ENCODE data around the gene SLC4A11. TPM values are rescaled to one million over a fixed set of nuclear protein-coding genes. Genes with fewer than 3 reads are reported as not detected.

Gene SLC4A11
- total and polyA plus RNA-seq, 2 experiments from 2014 or later: 14.8 to 17.1 TPM

DNA sequence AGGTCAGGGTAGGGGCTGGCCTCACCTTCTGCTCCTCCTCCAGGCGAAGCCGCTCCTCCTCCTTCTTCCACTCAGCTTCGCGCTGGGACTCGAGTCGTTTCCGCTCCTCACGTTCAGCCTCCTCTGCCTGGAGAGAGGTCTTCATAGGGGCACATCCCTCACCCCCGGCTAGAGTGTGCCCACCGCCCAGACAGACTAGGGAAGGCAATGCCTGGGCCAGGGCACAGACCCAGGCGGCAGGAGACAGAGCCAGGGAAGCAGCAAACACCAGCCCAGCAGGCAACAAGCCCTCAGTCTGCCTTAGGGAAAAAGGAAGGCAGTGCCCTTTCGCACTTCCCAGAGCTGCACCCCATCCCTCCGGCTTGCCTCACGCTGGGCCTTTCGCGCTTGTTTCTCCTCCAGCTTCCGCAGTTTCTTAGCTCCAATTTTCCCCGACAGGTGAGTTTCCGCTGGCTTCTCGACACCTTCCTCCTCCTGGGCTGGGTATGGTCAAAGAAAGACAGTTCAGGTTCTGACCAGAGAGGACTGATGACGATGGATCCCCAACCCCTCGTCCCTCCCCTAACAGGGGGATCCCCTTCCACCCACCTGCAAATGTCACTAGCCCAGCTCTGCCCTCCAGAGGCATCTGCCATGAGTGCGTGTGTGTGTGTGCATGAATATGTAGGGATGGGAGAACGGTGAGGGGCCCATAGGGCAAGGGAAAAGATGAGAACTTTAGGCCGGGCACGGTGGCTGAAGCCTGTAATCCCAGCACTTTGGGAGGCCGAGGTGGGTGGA is 38.8 kb downstream of the SLC4A11 start:
- Histone ChIP-seq H3K9me2 (ENCODE audit: insufficient read depth) (no peaks in the 10 kb centered on the region), H2AFZ (no peak overlapping the region), H3K4me2 (no peak overlapping the region), H3K27ac (ENCODE audit: low read depth) (no peak overlapping the region), H3K4me1 (ENCODE audit: insufficient read depth) (peaks cover 5% of the 10 kb centered on the region), H3K27me3 (ENCODE audit: insufficient read depth) (no peaks in the 10 kb centered on the region), H3F3A (replicated peaks; ENCODE audit: low read depth) (no peaks in the 10 kb centered on the region), H3K36me3 (ENCODE audit: insufficient read depth) (peaks cover 7% of the 10 kb centered on the region), H3K4me3 (no peak overlapping the region), H4K20me1 (replicated peaks; ENCODE audit: insufficient read depth) (no peaks in the 10 kb centered on the region), H3K79me2 (replicated peaks; ENCODE audit: insufficient read depth) (peaks cover 11% of the 10 kb centered on the region)
- Mint-ChIP-seq H3K4me3 (no peak overlapping the region), H3K4me1 (peaks cover 5% of the 10 kb centered on the region; the same call in 2 of the 3 replicates), H3K27me3 (ENCODE audit: insufficient read depth, low read depth, poor library complexity) (peaks cover 23% of the 10 kb centered on the region), H3K9me3 (no peaks in the 10 kb centered on the region; the same call in 2 of the 3 replicates), H3K36me3 (ENCODE audit: low read depth) (peaks cover 56% of the 10 kb centered on the region), H3K27ac (no peak overlapping the region)
- ATAC-seq (no peak), DNase-seq (ENCODE audit: low spot score) (no peak)
- TF ChIP-seq, protein P1, sequence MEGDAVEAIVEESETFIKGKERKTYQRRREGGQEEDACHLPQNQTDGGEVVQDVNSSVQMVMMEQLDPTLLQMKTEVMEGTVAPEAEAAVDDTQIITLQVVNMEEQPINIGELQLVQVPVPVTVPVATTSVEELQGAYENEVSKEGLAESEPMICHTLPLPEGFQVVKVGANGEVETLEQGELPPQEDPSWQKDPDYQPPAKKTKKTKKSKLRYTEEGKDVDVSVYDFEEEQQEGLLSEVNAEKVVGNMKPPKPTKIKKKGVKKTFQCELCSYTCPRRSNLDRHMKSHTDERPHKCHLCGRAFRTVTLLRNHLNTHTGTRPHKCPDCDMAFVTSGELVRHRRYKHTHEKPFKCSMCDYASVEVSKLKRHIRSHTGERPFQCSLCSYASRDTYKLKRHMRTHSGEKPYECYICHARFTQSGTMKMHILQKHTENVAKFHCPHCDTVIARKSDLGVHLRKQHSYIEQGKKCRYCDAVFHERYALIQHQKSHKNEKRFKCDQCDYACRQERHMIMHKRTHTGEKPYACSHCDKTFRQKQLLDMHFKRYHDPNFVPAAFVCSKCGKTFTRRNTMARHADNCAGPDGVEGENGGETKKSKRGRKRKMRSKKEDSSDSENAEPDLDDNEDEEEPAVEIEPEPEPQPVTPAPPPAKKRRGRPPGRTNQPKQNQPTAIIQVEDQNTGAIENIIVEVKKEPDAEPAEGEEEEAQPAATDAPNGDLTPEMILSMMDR (conservative IDR thresholded peaks at IDR 0.05; ENCODE audit: low read depth in 2 of 2): peak in 1 of 2 experiments; percentile 28; a peak in 2 of 4 replicates
- no peak for TF ChIP-seq ZNF331 (CRISPR knock-in tag; IDR thresholded peaks at IDR 0.05; ENCODE audit: low read depth)
- TF ChIP-seq, protein P2, sequence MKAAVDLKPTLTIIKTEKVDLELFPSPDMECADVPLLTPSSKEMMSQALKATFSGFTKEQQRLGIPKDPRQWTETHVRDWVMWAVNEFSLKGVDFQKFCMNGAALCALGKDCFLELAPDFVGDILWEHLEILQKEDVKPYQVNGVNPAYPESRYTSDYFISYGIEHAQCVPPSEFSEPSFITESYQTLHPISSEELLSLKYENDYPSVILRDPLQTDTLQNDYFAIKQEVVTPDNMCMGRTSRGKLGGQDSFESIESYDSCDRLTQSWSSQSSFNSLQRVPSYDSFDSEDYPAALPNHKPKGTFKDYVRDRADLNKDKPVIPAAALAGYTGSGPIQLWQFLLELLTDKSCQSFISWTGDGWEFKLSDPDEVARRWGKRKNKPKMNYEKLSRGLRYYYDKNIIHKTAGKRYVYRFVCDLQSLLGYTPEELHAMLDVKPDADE (IDR thresholded peaks at IDR 0.05): no peak

DNA sequence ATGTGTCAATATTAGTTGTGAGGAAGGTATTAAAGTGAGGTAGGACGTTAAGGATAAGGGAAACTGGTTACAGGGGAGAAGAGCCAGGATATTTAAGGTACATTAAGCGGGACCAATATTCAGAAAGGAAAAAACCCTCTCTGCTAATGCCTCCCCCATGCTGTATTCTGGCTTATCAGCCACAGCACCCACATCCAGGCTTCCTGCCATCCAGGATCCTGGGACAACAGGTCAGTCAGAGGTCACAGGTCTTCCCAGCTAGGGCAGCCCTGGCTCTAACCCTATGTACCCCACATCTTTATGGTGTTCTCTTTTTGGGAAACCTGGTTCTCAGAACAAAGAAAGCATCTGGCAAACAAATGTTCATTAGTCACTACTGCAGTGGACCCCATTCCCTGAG is 39.8 kb downstream of the SLC4A11 start:
- Histone ChIP-seq H3K4me1 (ENCODE audit: insufficient read depth) (peaks cover 5% of the 10 kb centered on the region), H3K4me2 (no peak overlapping the region), H3K27ac (ENCODE audit: low read depth) (no peak overlapping the region), H3K27me3 (ENCODE audit: insufficient read depth) (no peaks in the 10 kb centered on the region), H3K79me2 (replicated peaks; ENCODE audit: insufficient read depth) (peaks cover 11% of the 10 kb centered on the region), H3K4me3 (no peak overlapping the region), H2AFZ (no peak overlapping the region), H3F3A (replicated peaks; ENCODE audit: low read depth) (no peaks in the 10 kb centered on the region), H3K36me3 (ENCODE audit: insufficient read depth) (peaks cover 7% of the 10 kb centered on the region), H4K20me1 (replicated peaks; ENCODE audit: insufficient read depth) (no peaks in the 10 kb centered on the region), H3K9me2 (ENCODE audit: insufficient read depth) (no peaks in the 10 kb centered on the region)
- H3K4me3 Mint-ChIP-seq: no peak overlapping the region
- H3K36me3 Mint-ChIP-seq (ENCODE audit: low read depth): peaks cover 60% of the 10 kb centered on the region
- peaks cover 3% of the 10 kb centered on the region; the same call in 2 of the 3 replicates for H3K4me1 Mint-ChIP-seq
- H3K9me3 Mint-ChIP-seq: no peaks in the 10 kb centered on the region; the same call in 2 of the 3 replicates
- no peak overlapping the region for H3K27ac Mint-ChIP-seq
- peaks cover 17% of the 10 kb centered on the region for H3K27me3 Mint-ChIP-seq (ENCODE audit: insufficient read depth, low read depth, poor library complexity)
- no peak for ATAC-seq
- no peak for DNase-seq (ENCODE audit: low spot score)
- TF ChIP-seq ZNF114 (CRISPR knock-in tag; IDR thresholded peaks at IDR 0.05): no peak
- TF ChIP-seq NANOG (IDR thresholded peaks at IDR 0.05; ENCODE audit: borderline replicate concordance): no peak
- TF ChIP-seq, protein P3, sequence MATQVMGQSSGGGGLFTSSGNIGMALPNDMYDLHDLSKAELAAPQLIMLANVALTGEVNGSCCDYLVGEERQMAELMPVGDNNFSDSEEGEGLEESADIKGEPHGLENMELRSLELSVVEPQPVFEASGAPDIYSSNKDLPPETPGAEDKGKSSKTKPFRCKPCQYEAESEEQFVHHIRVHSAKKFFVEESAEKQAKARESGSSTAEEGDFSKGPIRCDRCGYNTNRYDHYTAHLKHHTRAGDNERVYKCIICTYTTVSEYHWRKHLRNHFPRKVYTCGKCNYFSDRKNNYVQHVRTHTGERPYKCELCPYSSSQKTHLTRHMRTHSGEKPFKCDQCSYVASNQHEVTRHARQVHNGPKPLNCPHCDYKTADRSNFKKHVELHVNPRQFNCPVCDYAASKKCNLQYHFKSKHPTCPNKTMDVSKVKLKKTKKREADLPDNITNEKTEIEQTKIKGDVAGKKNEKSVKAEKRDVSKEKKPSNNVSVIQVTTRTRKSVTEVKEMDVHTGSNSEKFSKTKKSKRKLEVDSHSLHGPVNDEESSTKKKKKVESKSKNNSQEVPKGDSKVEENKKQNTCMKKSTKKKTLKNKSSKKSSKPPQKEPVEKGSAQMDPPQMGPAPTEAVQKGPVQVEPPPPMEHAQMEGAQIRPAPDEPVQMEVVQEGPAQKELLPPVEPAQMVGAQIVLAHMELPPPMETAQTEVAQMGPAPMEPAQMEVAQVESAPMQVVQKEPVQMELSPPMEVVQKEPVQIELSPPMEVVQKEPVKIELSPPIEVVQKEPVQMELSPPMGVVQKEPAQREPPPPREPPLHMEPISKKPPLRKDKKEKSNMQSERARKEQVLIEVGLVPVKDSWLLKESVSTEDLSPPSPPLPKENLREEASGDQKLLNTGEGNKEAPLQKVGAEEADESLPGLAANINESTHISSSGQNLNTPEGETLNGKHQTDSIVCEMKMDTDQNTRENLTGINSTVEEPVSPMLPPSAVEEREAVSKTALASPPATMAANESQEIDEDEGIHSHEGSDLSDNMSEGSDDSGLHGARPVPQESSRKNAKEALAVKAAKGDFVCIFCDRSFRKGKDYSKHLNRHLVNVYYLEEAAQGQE (IDR thresholded peaks at IDR 0.05; ENCODE audit: unreplicated experiment): no peak
- TF ChIP-seq, protein P4, sequence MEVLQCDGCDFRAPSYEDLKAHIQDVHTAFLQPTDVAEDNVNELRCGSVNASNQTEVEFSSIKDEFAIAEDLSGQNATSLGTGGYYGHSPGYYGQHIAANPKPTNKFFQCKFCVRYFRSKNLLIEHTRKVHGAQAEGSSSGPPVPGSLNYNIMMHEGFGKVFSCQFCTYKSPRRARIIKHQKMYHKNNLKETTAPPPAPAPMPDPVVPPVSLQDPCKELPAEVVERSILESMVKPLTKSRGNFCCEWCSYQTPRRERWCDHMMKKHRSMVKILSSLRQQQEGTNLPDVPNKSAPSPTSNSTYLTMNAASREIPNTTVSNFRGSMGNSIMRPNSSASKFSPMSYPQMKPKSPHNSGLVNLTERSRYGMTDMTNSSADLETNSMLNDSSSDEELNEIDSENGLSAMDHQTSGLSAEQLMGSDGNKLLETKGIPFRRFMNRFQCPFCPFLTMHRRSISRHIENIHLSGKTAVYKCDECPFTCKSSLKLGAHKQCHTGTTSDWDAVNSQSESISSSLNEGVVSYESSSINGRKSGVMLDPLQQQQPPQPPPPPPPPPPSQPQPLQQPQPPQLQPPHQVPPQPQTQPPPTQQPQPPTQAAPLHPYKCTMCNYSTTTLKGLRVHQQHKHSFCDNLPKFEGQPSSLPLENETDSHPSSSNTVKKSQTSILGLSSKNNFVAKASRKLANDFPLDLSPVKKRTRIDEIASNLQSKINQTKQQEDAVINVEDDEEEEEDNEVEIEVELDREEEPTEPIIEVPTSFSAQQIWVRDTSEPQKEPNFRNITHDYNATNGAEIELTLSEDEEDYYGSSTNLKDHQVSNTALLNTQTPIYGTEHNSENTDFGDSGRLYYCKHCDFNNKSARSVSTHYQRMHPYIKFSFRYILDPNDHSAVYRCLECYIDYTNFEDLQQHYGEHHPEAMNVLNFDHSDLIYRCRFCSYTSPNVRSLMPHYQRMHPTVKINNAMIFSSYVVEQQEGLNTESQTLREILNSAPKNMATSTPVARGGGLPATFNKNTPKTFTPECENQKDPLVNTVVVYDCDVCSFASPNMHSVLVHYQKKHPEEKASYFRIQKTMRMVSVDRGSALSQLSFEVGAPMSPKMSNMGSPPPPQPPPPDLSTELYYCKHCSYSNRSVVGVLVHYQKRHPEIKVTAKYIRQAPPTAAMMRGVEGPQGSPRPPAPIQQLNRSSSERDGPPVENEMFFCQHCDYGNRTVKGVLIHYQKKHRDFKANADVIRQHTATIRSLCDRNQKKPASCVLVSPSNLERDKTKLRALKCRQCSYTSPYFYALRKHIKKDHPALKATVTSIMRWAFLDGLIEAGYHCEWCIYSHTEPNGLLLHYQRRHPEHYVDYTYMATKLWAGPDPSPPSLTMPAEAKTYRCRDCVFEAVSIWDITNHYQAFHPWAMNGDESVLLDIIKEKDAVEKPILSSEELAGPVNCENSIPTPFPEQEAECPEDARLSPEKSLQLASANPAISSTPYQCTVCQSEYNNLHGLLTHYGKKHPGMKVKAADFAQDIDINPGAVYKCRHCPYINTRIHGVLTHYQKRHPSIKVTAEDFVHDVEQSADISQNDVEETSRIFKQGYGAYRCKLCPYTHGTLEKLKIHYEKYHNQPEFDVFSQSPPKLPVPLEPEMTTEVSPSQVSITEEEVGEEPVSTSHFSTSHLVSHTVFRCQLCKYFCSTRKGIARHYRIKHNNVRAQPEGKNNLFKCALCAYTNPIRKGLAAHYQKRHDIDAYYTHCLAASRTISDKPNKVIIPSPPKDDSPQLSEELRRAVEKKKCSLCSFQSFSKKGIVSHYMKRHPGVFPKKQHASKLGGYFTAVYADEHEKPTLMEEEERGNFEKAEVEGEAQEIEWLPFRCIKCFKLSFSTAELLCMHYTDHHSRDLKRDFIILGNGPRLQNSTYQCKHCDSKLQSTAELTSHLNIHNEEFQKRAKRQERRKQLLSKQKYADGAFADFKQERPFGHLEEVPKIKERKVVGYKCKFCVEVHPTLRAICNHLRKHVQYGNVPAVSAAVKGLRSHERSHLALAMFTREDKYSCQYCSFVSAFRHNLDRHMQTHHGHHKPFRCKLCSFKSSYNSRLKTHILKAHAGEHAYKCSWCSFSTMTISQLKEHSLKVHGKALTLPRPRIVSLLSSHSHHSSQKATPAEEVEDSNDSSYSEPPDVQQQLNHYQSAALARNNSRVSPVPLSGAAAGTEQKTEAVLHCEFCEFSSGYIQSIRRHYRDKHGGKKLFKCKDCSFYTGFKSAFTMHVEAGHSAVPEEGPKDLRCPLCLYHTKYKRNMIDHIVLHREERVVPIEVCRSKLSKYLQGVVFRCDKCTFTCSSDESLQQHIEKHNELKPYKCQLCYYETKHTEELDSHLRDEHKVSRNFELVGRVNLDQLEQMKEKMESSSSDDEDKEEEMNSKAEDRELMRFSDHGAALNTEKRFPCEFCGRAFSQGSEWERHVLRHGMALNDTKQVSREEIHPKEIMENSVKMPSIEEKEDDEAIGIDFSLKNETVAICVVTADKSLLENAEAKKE (CRISPR knock-in tag; IDR thresholded peaks at IDR 0.05): no peak
- no peak for TF ChIP-seq ZNF331 (CRISPR knock-in tag; IDR thresholded peaks at IDR 0.05; ENCODE audit: low read depth)

All from GM23338 (cell line).